HL-60 (cell line): ENCODE measurements around the gene REEP5.

Experiments
- DNase-seq, 2 experiments: peaks; one replicate each; pipeline ENCODE4 v3.0.0-alpha.2; 2010 to 2020; ENCODE audit warnings: low read depth in 1 of 2, low spot score in 1 of 2
- H3K27ac ChIP-seq: fragments of 250-450 bp; sonication (Bioruptor Pico); replicated peaks from 2 replicates; pipeline ENCODE4 v1.5.1; 2020; ENCODE audit warnings: mild to moderate bottlenecking, moderate library complexity
- H3K27me3 ChIP-seq: fragments of 250-450 bp; sonication (Bioruptor Pico); 2 replicates; pipeline ENCODE4 v1.5.1; 2021; ENCODE audit warnings: mild to moderate bottlenecking, moderate library complexity; ENCODE audit not compliant: insufficient read depth, poor library complexity, severe bottlenecking
- H3K4me3 ChIP-seq: replicated peaks from 2 replicates; pipeline ENCODE4 v1.5.1; 2011; ENCODE audit warnings: mild to moderate bottlenecking, control low read depth, low read length; ENCODE audit not compliant: insufficient read depth
- CTCF ChIP-seq: IDR thresholded peaks from one replicate; pipeline ENCODE4 v1.5.1; 2011; ENCODE audit warnings: low read length, control low read depth, inconsistent platforms; ENCODE audit not compliant: insufficient read depth
- GABPA ChIP-seq: IDR thresholded peaks from 2 replicates; pipeline ENCODE4 v1.6.1; 2012; ENCODE audit warnings: low read depth
- POLR2AphosphoS5 ChIP-seq: IDR thresholded peaks from 2 replicates; pipeline ENCODE4 v1.6.1; 2012; ENCODE audit warnings: low read depth
- REST ChIP-seq: IDR thresholded peaks from 2 replicates; pipeline ENCODE4 v1.6.1; 2012; ENCODE audit warnings: low read depth; ENCODE audit not compliant: insufficient replicate concordance
- SPI1 ChIP-seq: IDR thresholded peaks from 2 replicates; pipeline ENCODE4 v1.6.1; 2012; ENCODE audit warnings: low read depth, mild to moderate bottlenecking, borderline replicate concordance

REEP5 gene

GRCh38 chr5:112910529-112910928 lies 11.5 kb downstream of the REEP5 start:
- no peaks in the 10 kb centered on the region for H3K27me3 ChIP-seq
- no peak overlapping the region for H3K27ac ChIP-seq
- no peak overlapping the region for H3K4me3 ChIP-seq
- no peak for DNase-seq
- TF ChIP-seq CTCF (no peak), SPI1 (no peak), REST (no peak), GABPA (no peak), POLR2AphosphoS5 (no peak)

GRCh38 chr5:112908854-112909253 lies 13.2 kb downstream of the REEP5 start:
- TF ChIP-seq POLR2AphosphoS5 (no peak), REST (no peak), CTCF (no peak), GABPA (no peak), SPI1 (no peak)
- Histone ChIP-seq H3K27me3 (no peaks in the 10 kb centered on the region), H3K27ac (no peak overlapping the region), H3K4me3 (no peak overlapping the region)
- DNase-seq = no peak

- DNase-seq = peak in 1 of 2 experiments; percentile 4
- no peaks in the 10 kb centered on the region for H3K27me3 ChIP-seq
- TF ChIP-seq GABPA (no peak), CTCF (no peak), POLR2AphosphoS5 (no peak), SPI1 (no peak), REST (no peak)
- no peak overlapping the region for H3K27ac ChIP-seq
- no peak overlapping the region for H3K4me3 ChIP-seq
Observed at GRCh38 chr5:112907166-112907631, 14.8 kb downstream of the REEP5 start.
